ENCODE data around the gene PPA2.

PPA2 gene

DNA sequence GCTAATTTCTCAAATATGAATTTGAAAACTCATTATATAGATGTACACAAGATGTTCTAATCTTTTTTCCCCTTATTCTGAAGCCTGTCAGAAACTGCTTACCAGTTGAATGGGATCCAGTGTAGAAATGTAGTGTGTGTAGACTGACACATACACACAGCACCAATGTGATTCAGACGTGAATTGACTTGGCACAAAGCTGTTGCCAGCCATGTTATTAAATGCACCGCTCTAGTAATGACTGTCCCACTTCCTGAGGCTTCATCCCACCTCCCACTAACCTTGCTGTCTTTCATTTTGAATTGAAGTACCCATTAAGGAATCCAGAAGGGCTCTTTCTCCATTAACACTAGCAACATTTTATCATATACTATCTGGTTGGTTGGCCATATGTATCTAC, 146.6 kb downstream of the PPA2 start:
- no peak for DNase-seq (ENCODE audit: low read depth in 3 of 3, low spot score in 1 of 3)
